Measurements from ENCODE around the gene ADIPOQ. TPM values are rescaled to one million over a fixed set of nuclear protein-coding genes. Genes with fewer than 3 reads are reported as not detected.

The ADIPOQ gene
- total and polyA plus RNA-seq, 2 of the 13 experiments (the other 11 are each of a cell fraction or from before 2014, with no cell fraction given), result not detected

DNA sequence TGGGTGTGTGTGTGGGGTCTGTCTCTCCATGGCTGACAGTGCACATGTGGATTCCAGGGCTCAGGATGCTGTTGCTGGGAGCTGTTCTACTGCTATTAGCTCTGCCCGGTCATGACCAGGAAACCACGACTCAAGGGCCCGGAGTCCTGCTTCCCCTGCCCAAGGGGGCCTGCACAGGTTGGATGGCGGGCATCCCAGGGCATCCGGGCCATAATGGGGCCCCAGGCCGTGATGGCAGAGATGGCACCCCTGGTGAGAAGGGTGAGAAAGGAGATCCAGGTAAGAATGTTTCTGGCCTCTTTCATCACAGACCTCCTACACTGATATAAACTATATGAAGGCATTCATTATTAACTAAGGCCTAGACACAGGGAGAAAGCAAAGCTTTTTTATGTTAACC is 10.5 kb downstream of the ADIPOQ start:
- intact Hi-C loops (cut with micrococcal nuclease; ENCODE audit: unreplicated experiment), result no loop called here
- Histone ChIP-seq H3K4me1 (ENCODE audit: insufficient read depth, low read length) (peaks cover 8% of the 10 kb centered on the region; the same call in 1 of the 2 replicates), H3K4me2 (ENCODE audit: low read depth, low read length) (no peak overlapping the region), H4K20me1 (ENCODE audit: insufficient read depth, low read length) (no peaks in the 10 kb centered on the region), H3K27ac (ENCODE audit: extremely low read length, insufficient read depth, low read length) (no peak overlapping the region), H3K9ac (ENCODE audit: insufficient read depth, low read depth, low read length) (no peak overlapping the region), H3K36me3 (replicated peaks in 1 of 2; ENCODE audit: control insufficient read depth in 1 of 2, insufficient read depth in 2 of 2, low read length in 2 of 2) (no peaks in the 10 kb centered on the region), H3K27me3 (ENCODE audit: control insufficient read depth in 1 of 2, insufficient read depth in 2 of 2, low read length in 2 of 2) (0 out of 5 replicates have a peak, but pooled peaks cover 0 to 3% of the 10 kb centered on the region in 2 experiments), H3K79me2 (ENCODE audit: insufficient read depth, low read length) (no peaks in the 10 kb centered on the region), H3K4me3 (replicated peaks in 1 of 3; ENCODE audit: insufficient read depth in 1 of 3, low read depth in 2 of 3, low read length in 3 of 3) (no peak overlapping the region), H2AFZ (ENCODE audit: low read length) (no peak overlapping the region), H3K9me3 (ENCODE audit: low read length) (no peaks in the 10 kb centered on the region)
- BruUV-seq (replicated peaks), result no TSS peak
- DNase-seq (ENCODE audit: low spot score) (no peak), ATAC-seq (no peak), FAIRE-seq (no peak)
- CTCF ChIA-PET (ENCODE audit: low intra/inter-chr PET ratio, low total read pairs), result no interaction called here
- in situ Hi-C loops (cut with HindIII; ENCODE audit: extremely low pct_ligation_motif_present, low pct_unique_long_range_greater_than_20kb), result loop anchor here (5.0 kb wide), 2 partner anchors 79 to 309 kb away; partner anchors contain the start of gene ST6GAL1
- POLR2A ChIA-PET, result interaction anchor here (1.3 kb wide), 1 partner anchor 188 kb away, joined by 4 read pairs; no protein-coding TSS in a partner anchor
- no CpG with 5 or more reads among the region's 6 CpGs for WGBS (ENCODE audit: low lambda C conversion rate)
- no peak for TF ChIP-seq ZC3H13 (CRISPR knock-in tag; IDR thresholded peaks at IDR 0.05)
- TF ChIP-seq ZBTB20 (CRISPR knock-in tag; IDR thresholded peaks at IDR 0.05; ENCODE audit: borderline replicate concordance, low read depth), result no peak
- TF ChIP-seq, protein P1, sequence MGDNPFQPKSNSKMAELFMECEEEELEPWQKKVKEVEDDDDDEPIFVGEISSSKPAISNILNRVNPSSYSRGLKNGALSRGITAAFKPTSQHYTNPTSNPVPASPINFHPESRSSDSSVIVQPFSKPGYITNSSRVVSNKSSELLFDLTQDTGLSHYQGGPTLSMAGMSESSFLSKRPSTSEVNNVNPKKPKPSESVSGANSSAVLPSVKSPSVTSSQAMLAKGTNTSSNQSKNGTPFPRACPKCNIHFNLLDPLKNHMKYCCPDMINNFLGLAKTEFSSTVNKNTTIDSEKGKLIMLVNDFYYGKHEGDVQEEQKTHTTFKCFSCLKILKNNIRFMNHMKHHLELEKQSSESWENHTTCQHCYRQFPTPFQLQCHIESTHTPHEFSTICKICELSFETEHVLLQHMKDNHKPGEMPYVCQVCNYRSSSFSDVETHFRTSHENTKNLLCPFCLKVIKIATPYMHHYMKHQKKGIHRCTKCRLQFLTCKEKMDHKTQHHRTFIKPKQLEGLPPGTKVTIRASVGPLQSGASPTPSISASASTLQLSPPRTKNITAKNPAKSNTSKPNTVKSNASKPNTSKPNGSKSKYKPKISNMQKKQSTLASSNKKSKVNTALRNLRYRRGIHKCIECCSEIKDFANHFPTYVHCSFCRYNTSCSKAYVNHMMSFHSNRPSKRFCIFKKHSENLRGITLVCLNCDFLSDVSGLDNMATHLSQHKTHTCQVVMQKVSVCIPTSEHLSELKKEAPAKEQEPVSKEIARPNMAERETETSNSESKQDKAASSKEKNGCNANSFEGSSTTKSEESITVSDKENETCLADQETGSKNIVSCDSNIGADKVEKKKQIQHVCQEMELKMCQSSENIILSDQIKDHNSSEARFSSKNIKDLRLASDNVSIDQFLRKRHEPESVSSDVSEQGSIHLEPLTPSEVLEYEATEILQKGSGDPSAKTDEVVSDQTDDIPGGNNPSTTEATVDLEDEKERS (CRISPR knock-in tag; IDR thresholded peaks at IDR 0.05), result no peak
- TF ChIP-seq MXI1 (IDR thresholded peaks at IDR 0.05; ENCODE audit: borderline replicate concordance, low read depth, low read length), result no peak
- no peak for TF ChIP-seq MED13 (CRISPR knock-in tag; IDR thresholded peaks at IDR 0.05)
- TF ChIP-seq ZNF788 (CRISPR knock-in tag; IDR thresholded peaks at IDR 0.05; ENCODE audit: borderline replicate concordance), result no peak
- TF ChIP-seq, protein P2, sequence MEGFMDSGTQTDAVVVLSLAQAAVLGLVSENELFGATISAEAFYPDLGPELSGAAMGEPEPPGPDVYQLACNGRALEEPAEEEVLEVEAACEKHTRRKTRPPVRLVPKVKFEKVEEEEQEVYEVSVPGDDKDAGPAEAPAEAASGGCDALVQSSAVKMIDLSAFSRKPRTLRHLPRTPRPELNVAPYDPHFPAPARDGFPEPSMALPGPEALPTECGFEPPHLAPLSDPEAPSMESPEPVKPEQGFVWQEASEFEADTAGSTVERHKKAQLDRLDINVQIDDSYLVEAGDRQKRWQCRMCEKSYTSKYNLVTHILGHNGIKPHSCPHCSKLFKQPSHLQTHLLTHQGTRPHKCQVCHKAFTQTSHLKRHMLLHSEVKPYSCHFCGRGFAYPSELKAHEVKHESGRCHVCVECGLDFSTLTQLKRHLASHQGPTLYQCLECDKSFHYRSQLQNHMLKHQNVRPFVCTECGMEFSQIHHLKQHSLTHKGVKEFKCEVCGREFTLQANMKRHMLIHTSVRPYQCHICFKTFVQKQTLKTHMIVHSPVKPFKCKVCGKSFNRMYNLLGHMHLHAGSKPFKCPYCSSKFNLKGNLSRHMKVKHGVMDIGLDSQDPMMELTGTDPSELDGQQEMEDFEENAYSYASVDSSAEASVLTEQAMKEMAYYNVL (CRISPR knock-in tag; IDR thresholded peaks at IDR 0.05; ENCODE audit: borderline replicate concordance), result no peak
- TF ChIP-seq, protein P3, sequence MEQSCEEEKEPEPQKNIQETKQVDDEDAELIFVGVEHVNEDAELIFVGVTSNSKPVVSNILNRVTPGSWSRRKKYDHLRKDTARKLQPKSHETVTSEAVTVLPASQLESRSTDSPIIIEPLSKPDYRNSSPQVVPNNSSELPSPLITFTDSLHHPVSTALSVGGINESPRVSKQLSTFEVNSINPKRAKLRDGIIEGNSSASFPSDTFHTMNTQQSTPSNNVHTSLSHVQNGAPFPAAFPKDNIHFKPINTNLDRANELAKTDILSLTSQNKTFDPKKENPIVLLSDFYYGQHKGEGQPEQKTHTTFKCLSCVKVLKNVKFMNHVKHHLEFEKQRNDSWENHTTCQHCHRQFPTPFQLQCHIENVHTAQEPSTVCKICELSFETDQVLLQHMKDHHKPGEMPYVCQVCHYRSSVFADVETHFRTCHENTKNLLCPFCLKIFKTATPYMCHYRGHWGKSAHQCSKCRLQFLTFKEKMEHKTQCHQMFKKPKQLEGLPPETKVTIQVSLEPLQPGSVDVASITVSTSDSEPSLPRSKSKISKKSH (CRISPR knock-in tag; IDR thresholded peaks at IDR 0.05; ENCODE audit: borderline replicate concordance), result no peak
- TF ChIP-seq PPARG (CRISPR knock-in tag; conservative IDR thresholded peaks at IDR 0.05), result no peak
- no peak for TF ChIP-seq RFX3 (CRISPR knock-in tag; IDR thresholded peaks at IDR 0.05)
- no peak for TF ChIP-seq IRF2 (CRISPR knock-in tag; IDR thresholded peaks at IDR 0.05)
- TF ChIP-seq NFE2L1 (CRISPR knock-in tag; IDR thresholded peaks at IDR 0.05; ENCODE audit: borderline replicate concordance), result no peak
- no peak for TF ChIP-seq FOSL1 (CRISPR knock-in tag; IDR thresholded peaks at IDR 0.05; ENCODE audit: borderline replicate concordance)
- TF ChIP-seq MZF1 (CRISPR knock-in tag; IDR thresholded peaks at IDR 0.05; ENCODE audit: borderline replicate concordance), result no peak
